Keratinocyte (primary cell): Measurements from ENCODE around the gene TSKU. TPM values are rescaled to one million over a fixed set of nuclear protein-coding genes. Genes with fewer than 3 reads are reported as not detected.
A peak's percentile ranks its signal among the peaks of the same experiment; 100 is the strongest.

ENCODE experiments used
- DNase-seq: peaks from one replicate; pipeline ENCODE4 v3.0.0-alpha.2; 2011; ENCODE audit warnings: low read depth, missing footprints, low spot score
- FAIRE-seq: peaks from 2 replicates; lab custom pipeline; 2011; peaks lifted over from hg19 to GRCh38; lab: Jason Lieb, UNC
- H2AFZ ChIP-seq: 2 replicates; pipeline ENCODE4 v1.6.0; 2012; ENCODE audit warnings: low read length, control low read depth, inconsistent platforms; ENCODE audit not compliant: control insufficient read depth
- H3K27ac ChIP-seq: 2 replicates; pipeline ENCODE4 v1.5.1; 2011; ENCODE audit warnings: low read length; ENCODE audit not compliant: control insufficient read depth, insufficient read depth
- H3K27me3 ChIP-seq: 3 replicates; pipeline ENCODE4 v1.6.0; 2011; ENCODE audit warnings: low read length; ENCODE audit not compliant: control insufficient read depth, insufficient read depth; ENCODE audit errors: extremely low read depth
- H3K36me3 ChIP-seq, 2 experiments: 2 replicates in 1 of 2; 3 replicates in 1 of 2; pipeline ENCODE4 v1.5.1; 2011; ENCODE audit warnings: low read length in 2 of 2, mild to moderate bottlenecking in 1 of 2; ENCODE audit not compliant: control insufficient read depth in 2 of 2, insufficient read depth in 2 of 2; ENCODE audit errors: extremely low read depth in 1 of 2
- H3K4me1 ChIP-seq: 3 replicates; pipeline ENCODE4 v1.5.1; 2011; ENCODE audit warnings: low read length; ENCODE audit not compliant: control insufficient read depth, insufficient read depth; ENCODE audit errors: extremely low read depth
- H3K4me2 ChIP-seq: 3 replicates; pipeline ENCODE4 v1.6.0; 2011; ENCODE audit warnings: low read depth, low read length; ENCODE audit not compliant: control insufficient read depth, insufficient read depth; ENCODE audit errors: extremely low read depth
- H3K4me3 ChIP-seq, 3 experiments: fragments of 200-600 bp in 1 of 3; sonication (generic) in 1 of 3; 2 replicates in 2 of 3; 3 replicates in 1 of 3; pipeline ENCODE4 v1.5.1; 2011 to 2016; ENCODE audit warnings: low read length in 3 of 3, mild to moderate bottlenecking in 3 of 3, control low read depth in 2 of 3, inconsistent platforms in 1 of 3, low read depth in 1 of 3, mixed read lengths in 1 of 3, mixed run types in 1 of 3, moderate library complexity in 1 of 3; ENCODE audit not compliant: control insufficient read depth in 2 of 3, insufficient read depth in 2 of 3; ENCODE audit errors: extremely low read depth in 1 of 3
- H3K79me2 ChIP-seq: 2 replicates; pipeline ENCODE4 v1.6.0; 2012; ENCODE audit warnings: low read length; ENCODE audit not compliant: control insufficient read depth, insufficient read depth
- H3K9ac ChIP-seq: 3 replicates; pipeline ENCODE4 v1.6.0; 2011; ENCODE audit warnings: low read length; ENCODE audit not compliant: control insufficient read depth, insufficient read depth; ENCODE audit errors: extremely low read depth
- H3K9me1 ChIP-seq: 3 replicates; pipeline ENCODE4 v1.6.0; 2011; ENCODE audit warnings: low read length; ENCODE audit not compliant: control insufficient read depth, insufficient read depth; ENCODE audit errors: extremely low read depth
- H3K9me3 ChIP-seq: 2 replicates; pipeline ENCODE4 v1.5.1; 2012; ENCODE audit warnings: low read depth, low read length; ENCODE audit not compliant: control insufficient read depth
- H4K20me1 ChIP-seq: 3 replicates; pipeline ENCODE4 v1.6.0; 2011; ENCODE audit warnings: low read length; ENCODE audit not compliant: control insufficient read depth, insufficient read depth; ENCODE audit errors: extremely low read depth
- CTCF ChIP-seq, 3 experiments: IDR thresholded peaks in 1 of 3; conservative IDR thresholded peaks in 1 of 3; optimal IDR thresholded peaks in 1 of 3; 2 replicates in 2 of 3; 3 replicates in 1 of 3; pipeline versions ENCODE3 to v1.5.1; 2011; ENCODE audit warnings: low read length in 3 of 3, mild to moderate bottlenecking in 3 of 3, moderate library complexity in 2 of 3, control low read depth in 1 of 3, inconsistent platforms in 1 of 3; ENCODE audit not compliant: insufficient read depth in 2 of 3; ENCODE audit errors: extremely low read depth in 1 of 3
- EZH2 ChIP-seq: IDR thresholded peaks from one replicate; pipeline ENCODE4 v1.6.1; 2012; ENCODE audit warnings: inconsistent platforms, mild to moderate bottlenecking, low read length, moderate library complexity
- dilution Hi-C: fragments of 300-500 bp; cut with MboI; formaldehyde crosslinking; loops from one replicate; pipeline ENCODE4 v1.7.0; 2020; ENCODE audit warnings: low sequenced_read_pairs; ENCODE audit not compliant: extremely low pct_ligation_motif_present
- polyA plus RNA-seq, 5 experiments: library from polyadenylated mRNA; depleted of rRNA in 3 of 5; stranded (reverse) in 3 of 5; stranded (forward) in 1 of 5; unstranded in 1 of 5; fragments of >200 nt; gene quantifications; 1 replicate in 1 of 5; 2 replicates in 3 of 5; 3 replicates in 1 of 5; pipeline versions ENCODE4 v1.2.1 to v1.2.3, GENCODE V29; 2011 to 2012; ENCODE audit warnings: missing spikeins in 2 of 5, low read depth in 1 of 5, low replicate concordance in 1 of 5

Gene TSKU
- polyA plus RNA-seq, 1 donor (not counting 4 experiments of a cell fraction or from before 2014, with no cell fraction given) = 22.8 TPM

GRCh38 chr11:76734456-76735420 is 48.4 kb upstream of the TSKU start:
- Histone ChIP-seq H3K27me3 (no peaks in the 10 kb centered on the region), H3K4me2 (peak overlapping the region; percentile 38), H3K9ac (no peak overlapping the region), H2AFZ (peak overlapping the region; percentile 25), H3K27ac (no peak overlapping the region), H3K79me2 (no peaks in the 10 kb centered on the region), H3K36me3 (no peaks in the 10 kb centered on the region), H3K4me1 (no peaks in the 10 kb centered on the region), H3K4me3 (no peak overlapping the region), H3K9me1 (no peaks in the 10 kb centered on the region), H3K9me3 (no peaks in the 10 kb centered on the region), H4K20me1 (no peaks in the 10 kb centered on the region)
- FAIRE-seq = no peak
- dilution Hi-C loops = no loop called here
- TF ChIP-seq CTCF (optimal IDR thresholded peaks at IDR 0.05 in 1 of 3, IDR thresholded peaks at IDR 0.05 in 1 of 3, conservative IDR thresholded peaks at IDR 0.05 in 1 of 3; ENCODE audit: extremely low read depth in 1 of 3, insufficient read depth in 2 of 3, low read length in 3 of 3) (no peak), EZH2 (no peak)
- DNase-seq = no peak

GRCh38 chr11:76735841-76736240 is 47.3 kb upstream of the TSKU start:
- Histone ChIP-seq H3K4me1 (no peaks in the 10 kb centered on the region), H3K4me2 (no peak overlapping the region), H3K4me3 (no peak overlapping the region), H3K27ac (no peak overlapping the region), H3K27me3 (no peaks in the 10 kb centered on the region), H3K9ac (no peak overlapping the region), H2AFZ (no peak overlapping the region), H3K36me3 (no peaks in the 10 kb centered on the region), H3K9me1 (no peaks in the 10 kb centered on the region), H3K79me2 (no peaks in the 10 kb centered on the region), H3K9me3 (no peaks in the 10 kb centered on the region), H4K20me1 (no peaks in the 10 kb centered on the region)
- dilution Hi-C loops = no loop called here
- TF ChIP-seq CTCF (optimal IDR thresholded peaks at IDR 0.05 in 1 of 3, IDR thresholded peaks at IDR 0.05 in 1 of 3, conservative IDR thresholded peaks at IDR 0.05 in 1 of 3; ENCODE audit: extremely low read depth in 1 of 3, insufficient read depth in 2 of 3, low read length in 3 of 3) = no peak
- TF ChIP-seq EZH2 = no peak
- FAIRE-seq (no peak), DNase-seq (no peak)
